NCI-H345 (cell line): ENCODE results near the gene APBA2.
A peak's percentile ranks its signal among the peaks of the same experiment; 100 is the strongest.
"Not testable (repeated sequence)": the region's sequence is repeated elsewhere in the genome, so short reads cannot be mapped to it uniquely, and the experiment has no call there.

Experiments used
- DNase-seq: peaks from one replicate; lab custom pipeline; 2025; lab: John Stamatoyannopoulos, UW

APBA2 gene

DNA sequence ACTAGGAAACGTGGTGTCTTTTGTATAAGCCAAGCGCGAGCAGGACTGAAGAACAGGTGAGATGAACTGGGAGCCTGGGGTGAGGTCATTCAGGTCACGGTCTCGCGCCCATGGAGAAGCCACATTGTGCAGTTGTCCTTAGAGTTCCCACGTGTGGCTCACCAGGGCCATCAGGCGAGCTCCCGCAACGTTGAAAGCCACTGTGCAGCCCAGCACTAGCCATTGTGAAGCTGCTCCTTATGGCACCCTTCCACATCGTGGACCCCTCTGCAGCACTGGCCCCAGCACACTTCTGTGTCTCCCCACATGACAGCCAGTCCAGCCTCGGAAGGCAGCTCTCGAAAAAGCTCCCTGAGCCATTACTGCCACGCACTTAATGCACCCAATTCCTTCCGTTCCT, 7.6 kb upstream of the APBA2 start:
- no peak for DNase-seq

DNA sequence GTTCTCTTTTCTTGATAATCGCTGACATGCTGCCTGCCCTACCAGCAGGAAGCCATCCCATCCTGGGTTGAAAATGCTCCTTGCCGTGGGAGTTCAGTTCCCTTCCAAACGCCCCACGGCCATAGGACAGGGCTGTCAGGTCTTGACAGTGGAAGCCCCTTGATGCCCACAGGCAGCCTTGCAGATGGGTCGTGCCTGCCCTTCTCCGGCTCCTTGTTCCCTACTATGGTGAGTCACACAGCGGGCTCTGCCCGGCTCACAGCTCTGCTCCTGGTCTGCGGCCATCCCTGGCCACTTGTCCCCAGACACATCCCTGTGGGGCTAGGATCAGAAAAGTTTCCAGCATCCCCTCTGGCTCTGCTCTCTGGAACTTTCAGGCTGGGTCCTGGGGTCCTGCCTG, 6.2 kb upstream of the APBA2 start:
- DNase-seq = no peak

DNA sequence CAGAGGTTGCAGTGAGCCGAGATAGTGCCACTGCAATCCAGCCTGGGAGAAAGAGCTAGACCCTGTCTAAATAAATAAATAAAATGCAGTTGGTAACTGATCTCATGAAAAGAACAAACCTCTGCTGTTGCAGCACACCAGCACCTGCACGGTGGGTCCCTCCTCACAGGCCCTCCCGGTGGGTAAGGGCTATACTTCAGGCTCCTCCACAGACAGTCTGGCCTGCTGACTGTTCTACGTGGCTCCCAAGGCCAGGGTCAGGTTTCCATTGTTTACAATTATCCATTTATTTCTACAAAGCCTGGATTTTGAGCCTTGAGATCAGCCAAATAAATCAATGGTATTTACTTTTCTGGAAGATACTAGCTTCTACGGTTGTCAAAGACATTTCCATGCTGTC, 5.1 kb upstream of the APBA2 start:
- no peak for DNase-seq

DNA sequence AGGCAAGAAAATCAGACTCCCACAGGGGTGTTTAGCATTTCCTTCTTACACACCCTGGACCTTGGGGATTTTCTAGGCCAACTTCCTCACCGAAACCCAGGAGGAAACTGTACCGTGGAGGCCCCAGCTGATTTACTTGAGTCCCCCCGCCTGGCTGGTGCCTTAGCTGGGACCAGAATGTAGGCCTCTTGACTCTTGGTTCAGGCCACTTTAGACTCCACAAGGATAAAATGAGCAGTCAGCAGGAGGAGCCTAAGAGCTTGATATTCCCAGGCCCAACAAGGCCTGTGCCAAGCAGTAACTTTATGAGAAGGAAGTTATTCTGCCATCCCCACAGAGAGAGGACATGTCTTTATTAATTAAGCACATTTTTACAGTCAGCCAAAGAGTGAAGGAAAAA, 4.6 kb upstream of the APBA2 start:
- DNase-seq = no peak

DNA sequence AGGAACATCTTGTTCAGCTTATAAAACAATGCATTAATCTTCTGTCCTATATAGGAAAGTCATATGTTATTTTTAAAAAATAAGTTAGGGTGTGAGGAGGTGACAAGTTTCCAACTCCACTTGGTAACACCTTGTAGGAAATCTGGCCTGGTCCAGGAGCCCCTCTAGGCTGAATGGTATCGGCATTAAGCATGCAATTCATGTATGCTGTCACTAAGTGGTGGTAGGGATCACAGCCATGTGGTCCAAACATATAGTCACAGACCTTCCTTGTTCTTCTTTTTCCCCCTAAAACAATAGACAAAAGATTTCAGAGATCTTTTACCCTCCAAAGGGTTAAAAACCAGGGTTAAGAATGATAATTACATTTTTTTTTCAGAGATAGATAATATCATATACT, 4.2 kb upstream of the APBA2 start:
- DNase-seq = no peak

DNA sequence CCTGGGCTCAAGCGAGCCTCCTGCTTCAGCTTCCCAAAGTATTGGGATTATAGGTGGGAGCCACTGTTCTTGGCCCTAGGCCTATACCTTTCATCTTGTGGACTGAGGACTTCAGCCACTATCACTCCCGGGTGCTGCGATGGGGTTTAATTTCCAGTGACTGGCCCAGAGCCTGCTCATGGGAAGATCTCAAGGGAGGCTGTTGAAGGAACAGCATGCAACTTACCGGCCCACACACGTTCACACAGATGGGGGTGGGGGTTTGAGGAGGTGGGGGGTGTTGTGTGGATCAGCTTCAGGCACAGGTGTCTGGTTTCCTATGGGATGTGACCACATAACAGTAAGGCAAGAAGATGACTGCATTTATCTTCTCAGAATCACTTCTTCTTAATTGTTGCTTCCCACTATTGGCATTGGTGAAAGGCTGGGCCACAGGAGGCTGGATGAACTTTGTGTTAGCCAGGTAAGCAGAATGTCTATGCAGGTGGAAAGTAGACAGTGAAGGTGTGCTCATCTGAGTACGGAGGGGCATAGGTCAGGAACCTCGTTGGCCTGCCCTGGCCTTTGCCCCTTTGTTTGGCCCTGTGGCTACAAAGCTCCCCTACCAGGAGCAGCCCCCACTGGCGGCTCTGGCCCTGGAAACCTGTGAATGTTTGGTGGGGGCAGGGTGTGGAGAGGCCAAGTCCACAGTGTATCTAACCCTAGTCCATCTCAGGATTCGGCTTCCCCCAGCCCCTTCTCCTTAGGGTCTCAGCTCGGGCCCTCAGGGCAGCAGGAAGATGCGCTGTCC, 1.4 kb upstream of the APBA2 start:
- DNase-seq = no peak

DNA sequence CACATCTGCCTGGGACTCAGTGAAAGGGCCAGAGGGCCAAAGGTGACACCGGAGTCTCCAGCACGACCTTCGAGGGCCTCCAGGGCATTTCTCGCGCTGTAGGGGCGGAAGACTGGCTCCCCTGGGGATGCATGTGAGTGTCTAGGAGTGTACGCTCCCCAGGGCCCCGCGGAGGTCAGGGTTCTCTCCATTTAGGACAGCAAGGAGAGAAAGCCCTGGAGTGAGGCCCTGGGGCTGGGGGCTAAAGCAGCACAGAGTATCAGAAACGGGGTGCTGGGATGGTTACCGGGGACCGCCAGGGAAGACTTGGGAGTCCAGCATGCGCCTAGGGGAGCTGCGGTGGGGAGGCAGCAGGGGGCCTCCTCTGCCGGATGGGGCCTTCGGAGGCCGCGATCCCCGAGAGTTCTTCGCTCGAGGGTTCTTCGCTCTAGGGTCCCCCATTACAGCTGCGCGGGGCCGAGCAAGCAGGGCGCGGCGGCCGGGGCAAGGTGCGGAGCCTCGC, 595 bp upstream of the APBA2 start:
- DNase-seq = no peak

DNA sequence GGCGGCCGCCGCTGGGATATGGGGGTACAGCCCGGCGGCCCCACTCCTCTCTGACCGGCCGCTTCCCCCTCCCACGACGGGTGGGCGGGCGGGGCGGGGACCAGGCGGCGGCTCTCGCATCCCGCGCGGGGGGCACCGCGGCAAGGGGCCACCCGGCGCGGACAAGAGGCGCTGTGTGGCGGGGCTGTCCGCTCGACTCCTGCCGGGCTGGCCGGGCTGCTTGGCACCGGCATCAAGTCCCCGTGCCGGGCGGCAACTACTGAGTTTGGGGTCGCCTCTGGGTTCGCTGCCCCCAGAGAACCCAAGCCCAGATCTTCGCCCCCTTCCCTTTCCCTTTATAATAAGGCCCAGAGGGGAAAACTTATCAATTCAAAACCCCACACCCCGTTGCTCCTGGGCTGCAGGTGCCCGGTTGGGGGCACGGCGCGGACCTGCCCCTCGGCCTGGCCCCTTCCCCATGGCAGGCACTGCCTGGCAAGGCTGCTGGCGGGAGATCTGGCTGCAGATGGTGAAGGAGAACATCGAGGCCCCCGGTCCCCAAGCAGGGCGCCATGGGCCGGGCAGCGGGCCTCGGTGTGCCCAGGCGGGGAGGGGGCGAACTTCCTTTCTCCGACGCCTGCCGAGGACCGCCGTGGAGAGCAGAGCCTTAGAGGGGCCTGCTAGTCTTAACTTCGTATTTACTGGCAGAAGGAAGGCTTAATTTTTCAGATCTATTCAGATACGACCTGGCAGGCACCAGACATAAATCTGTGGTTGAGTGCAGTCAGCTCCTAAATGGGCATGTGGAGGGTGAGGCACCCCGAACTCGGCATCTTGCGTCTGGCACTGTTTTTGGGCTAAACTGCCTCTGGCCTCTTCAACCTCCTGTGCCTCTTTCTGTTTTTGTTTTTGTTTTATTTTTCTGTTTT, 911 bp downstream of the APBA2 start:
- DNase-seq = no peak

DNA sequence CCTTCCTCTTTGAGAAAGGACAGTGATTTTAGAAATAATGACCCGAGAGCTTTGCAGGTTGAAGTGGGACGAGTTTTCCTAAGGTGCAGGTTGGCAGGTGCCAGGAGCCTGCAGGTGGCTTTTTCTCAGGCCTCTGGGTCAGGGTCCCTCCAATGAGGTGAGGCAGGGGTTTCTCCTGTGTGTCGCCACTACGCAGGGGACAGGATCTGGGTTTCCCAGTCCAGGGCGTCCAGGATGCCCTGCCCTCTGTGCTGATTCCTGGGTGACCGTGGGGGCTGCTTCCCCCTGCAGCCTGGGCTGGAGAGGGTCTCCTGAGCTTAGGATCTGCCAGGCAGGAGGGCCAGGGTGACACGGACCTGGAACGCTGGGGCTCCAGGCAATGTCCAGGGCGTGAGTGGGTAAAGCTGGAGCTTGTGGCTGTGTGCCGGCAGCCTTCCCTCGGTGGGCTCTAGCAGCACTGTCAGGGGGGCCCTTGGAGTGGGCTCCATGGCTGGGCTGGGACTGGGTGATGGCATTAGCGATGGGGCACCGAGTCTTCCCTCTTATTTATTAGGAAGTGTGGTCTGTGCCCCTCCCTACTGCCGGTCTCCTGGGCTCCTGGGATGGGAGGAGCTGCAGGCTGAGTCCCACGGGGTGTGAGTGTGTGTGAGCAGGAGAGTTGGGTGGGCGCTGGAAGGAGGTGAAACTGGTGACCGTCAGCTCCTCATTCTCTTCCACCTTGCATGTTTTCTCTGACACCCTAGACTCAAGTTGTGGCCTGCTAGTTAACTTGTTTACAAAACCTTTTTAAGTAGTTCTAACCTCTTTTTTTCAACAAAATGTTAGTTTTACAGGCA, 1.8 kb downstream of the APBA2 start:
- no peak for DNase-seq

DNA sequence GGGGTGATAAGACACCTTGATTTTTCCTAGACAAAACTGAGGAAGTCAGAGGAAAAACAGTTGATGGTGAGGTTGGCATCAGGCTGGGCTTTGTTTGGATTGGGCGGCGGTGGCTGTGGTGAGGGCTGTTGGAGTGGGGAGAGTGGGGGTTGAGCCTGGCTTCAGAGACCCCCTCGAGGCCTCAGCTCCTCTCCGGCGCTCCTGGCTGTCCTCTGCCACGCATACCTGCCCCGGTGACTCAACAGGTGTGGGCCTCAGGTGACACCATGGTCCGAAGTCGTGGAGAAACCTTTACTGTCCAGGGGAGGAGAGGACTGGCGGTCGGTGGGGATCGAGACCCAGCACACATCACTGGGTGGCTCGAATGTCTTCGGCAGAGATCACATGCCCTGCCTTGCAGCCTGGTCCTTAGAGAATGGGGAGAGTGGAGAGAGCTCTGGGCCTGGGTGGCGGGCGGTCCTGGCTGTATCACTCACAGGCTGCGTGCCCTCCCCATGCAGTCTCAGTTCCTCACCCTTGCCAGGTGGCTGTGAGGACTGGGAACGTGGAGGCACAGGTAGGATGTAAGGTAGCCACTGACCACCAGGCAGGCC, 2.6 kb downstream of the APBA2 start:
- DNase-seq = no peak

DNA sequence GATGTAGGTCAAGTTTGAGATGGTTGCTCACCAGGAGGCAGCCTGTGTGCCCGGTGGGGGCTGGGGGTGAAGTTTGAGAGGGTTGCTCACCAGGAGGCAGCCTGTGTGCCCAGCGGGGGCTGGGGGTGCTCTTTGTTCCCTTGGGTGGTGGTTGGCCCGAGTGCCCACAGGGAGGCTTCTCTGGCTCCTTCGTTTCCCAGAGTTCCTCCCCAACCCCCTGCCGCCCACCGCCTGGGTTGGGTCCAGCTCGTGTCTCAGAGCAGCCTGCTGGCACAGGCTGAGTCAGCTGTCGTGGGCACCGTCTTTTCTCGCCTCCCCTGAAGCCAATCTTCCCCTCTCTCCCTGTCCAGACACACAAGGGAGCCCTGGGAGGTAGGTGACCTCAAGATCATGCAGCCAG, 3.1 kb downstream of the APBA2 start:
- DNase-seq = no peak

DNA sequence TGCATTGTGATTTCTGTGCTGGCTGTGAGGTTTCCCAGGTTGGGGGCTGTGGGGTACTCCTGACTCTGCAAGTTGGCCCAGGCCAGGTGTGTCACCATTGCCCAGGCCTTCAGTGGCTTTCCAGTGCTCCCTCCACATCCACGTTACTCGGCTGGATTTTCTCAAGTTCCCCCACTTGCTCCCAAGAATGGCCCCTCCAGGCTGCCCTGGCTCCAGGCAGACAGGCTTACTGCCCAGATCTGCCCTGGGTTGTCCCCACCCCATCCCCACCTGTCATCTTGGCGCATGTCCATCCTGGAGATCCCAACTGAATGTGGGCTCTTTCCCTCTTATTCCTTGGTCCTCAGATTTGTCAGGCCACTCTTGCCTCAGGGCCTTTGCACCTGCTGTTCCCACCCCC, 3.6 kb downstream of the APBA2 start:
- no peak for DNase-seq

DNA sequence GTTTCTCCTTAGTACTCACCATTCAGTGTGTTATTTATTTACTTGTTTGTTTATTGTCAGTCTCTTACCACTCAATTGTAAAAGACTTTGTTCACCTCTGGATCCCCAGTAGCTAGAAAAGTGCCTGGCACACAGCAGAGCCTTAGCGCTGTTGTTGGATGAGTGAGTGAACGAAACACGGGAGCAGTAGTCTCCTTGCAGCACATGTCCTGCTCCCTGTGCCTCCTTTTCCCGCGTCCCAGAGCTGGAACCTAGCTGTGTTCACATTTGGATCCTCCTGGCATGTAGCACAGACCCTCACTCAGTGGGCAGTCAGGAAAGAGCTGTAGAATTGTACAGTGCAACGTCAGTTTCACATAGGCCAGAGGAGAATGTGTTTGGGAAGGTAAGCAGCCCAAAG, 4.1 kb downstream of the APBA2 start:
- not testable (repeated sequence) for DNase-seq

DNA sequence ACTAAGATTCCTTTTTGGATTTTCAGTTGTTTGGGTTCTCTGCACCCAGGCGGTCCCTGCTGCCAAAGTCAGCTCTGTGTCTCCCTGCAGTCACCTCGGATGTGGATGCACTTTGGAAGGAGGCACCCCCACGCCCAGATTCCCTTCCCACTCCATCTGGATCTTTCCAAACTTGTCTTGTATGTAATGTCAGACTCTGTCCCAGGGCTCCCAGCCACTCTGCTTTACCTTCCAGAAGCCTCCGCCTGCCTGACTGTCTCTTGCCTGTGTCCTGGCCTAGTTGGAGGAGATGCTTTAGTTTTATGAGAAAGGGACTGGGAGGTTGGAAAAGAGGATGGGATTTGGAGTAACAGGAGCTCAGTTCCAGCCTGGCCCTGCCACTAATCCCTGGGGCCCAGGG, 4.5 kb downstream of the APBA2 start:
- not testable (repeated sequence) for DNase-seq

DNA sequence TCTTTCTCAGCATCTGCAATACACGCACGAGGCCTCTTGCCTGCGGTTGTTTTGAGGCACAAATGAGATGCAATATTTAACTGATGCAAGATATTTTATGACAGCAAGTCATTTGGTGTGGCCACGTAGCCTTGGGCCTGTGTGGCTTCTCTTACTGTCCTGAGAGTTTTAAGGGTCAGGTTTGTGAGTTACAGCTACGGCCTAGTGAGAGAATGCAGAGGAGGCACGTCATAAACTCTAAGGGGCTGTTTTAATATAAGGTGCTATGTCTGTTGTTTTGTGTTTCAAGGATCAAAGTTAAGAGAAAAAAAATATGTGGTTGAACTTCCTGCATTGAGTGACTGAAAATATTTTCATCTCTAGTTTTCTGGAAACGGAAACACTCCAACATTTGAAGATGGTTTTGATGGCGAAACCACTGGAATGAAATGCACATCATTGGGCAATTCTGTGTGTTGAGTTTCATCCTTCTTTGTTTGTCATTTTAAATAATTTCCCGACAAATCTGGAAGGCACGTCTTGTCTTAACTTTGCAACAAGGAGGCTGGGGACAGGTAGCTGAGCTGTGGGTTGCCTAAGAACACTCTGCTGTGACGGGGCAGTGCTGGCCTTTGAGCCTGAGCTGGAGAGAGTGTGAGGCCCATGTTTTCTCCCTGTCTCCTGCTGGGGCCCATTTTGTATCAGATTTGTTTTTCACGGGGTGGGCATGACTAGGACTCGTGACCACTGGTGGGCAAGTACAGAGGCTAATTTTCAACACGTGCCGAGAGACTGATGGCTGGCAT, 5.1 kb downstream of the APBA2 start:
- no peak for DNase-seq

DNA sequence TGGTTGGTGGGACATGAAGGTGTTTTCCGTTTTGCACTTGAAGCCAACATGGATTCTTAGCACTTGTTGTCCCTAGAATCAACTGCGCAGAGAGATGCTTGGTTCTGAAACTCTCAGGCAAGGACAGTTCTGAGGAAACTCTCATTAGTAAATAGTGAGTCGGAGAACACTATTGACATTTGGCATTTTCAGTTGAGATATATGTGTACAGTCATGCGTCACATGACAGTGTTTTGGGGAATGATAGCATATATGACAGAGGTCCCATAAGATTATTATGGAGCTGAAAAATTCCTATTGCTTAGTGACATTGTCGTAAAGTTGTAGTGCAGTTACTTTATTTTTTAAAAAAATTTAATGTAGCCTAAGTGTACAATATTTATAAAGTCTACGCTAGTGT, 5.8 kb downstream of the APBA2 start:
- DNase-seq = no peak

DNA sequence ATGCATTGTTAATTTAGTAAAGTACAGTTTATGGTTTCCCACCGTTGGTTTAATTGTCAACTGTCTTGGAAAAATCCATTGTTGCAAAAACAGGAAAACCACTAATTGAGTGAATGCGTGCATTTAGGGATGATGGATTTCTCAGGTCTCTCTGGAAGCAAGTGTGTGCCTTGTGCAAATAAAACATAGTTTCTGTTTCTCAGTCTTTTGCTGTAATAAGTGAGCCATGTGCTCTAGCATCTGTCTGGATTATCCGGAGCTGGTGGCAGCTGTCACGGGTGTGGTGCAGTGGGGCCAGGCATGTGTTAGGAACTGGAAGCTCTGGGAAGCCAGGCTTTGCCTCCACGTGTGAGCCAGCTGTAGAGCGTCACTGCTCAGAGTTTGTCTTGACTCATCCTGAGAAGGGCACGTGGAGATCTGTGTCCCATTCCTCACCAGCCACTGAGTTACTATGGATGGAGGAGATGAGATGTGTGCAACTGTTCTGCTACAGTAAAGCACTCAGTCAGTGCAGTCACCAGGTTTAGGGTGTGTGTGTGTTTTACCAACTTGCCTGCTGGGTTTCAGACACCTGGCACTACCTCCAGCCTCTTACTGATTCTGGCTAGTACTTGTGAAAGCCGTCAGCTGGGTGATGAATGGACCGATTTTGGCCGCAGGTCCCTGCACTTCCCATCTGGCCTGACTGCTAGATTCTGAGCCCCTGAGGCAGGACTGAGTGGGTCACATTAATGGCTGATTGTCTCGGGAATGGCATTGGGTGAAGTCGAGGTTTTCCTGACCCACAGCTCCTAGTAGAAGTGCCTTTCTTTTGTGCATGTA, 7.2 kb downstream of the APBA2 start:
- peak; percentile 18 for DNase-seq

DNA sequence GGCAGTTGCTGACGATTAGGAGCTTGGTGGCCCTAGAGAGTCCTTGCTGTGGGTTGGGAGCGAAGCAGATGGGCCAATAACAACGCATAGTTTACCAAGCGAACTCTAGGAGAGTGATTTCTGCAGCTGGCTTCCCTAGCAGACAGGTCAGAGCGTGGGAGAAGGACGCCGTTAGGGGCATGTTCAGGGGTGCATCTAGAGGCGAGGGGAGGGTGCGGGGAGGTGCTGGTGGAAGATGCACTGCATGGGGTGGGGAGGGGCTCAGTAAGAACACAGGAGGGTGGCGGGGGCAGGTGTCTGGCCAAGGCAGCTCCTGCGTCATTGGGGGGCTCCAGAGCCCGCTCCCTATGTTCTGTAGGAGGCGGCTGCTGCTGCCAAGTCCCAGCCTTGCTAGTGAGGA, 8.9 kb downstream of the APBA2 start:
- DNase-seq = no peak

DNA sequence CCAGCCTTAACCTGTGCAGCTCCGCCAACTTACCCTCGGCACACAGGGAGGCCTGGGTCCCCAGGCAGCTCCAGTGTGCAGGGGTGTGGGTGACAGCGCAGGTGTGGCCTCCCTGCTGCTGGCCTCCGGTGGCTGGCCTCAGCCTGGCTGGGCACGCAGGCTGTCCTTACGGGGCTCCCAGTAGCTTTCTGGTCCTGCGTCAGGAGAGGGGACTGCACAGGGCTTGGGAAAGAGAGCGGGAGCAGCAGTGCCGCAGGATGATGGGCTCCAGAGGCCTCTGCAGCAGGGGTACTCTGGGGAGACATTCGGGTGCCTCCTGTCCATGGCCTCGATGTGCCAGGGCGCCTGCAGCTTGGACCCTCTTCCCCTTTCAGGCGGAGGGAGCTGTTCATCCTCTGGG, 9.4 kb downstream of the APBA2 start:
- DNase-seq = no peak

DNA sequence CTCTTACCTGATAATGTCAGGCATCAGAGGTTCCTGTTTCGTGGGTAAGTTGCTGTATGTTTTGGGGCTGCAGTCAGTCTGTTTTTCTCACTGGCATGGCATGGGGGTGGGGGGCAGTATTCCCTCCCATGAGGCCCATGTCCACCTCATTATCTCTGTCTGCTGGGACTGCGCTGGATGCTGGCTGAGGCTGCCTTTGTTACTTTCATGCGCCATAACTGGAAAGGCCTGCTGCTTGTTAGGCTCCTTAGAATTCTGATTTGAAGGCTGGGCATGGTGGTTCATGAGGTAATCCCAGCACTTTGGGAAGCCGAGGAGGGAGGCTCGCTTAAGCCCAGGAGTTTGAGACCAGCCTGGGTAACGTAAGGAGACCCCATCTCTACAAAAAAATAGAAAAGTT, 9.8 kb downstream of the APBA2 start:
- no peak for DNase-seq
